Measurements from ENCODE around the gene FBXO27. TPM values are rescaled to one million over a fixed set of nuclear protein-coding genes. Genes with fewer than 3 reads are reported as not detected.

The FBXO27 gene
- total and polyA plus RNA-seq, 2 of the 8 experiments (the other 6 are each of a cell fraction or from before 2014, with no cell fraction given), result 10.9 to 25.5 TPM

DNA sequence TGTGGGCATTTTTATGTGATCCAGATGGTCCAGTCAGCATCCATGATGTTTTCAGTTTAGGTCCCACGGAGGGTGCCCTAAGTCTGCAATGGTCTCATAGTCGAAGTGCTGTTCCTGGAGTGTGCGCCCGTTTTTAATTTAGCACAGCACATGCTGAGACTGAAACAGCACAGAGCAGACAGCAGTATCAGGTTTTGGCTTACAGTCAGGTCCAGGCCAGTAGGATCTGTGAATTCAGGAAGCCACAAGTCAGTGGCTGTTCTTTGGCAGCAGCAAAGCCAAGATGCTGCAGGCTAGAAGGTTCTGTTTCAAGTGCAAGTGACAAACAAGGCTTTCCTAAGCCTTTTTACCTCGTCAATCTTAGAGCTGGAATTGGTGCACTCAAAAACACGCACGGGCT is 18.3 kb downstream of the FBXO27 start:
- Histone ChIP-seq H3K9me3 (ENCODE audit: insufficient read depth in 2 of 2, low read depth in 1 of 2, low read length in 1 of 2) (no peaks in the 10 kb centered on the region), H3K4ac (replicated peaks; ENCODE audit: insufficient read length, low read depth, low read length) (no peak overlapping the region), H2AFZ (ENCODE audit: low read length) (no peak overlapping the region), H4K20me1 (replicated peaks in 1 of 2; ENCODE audit: control insufficient read depth in 1 of 2, insufficient read depth in 2 of 2, low read length in 2 of 2) (no peaks in the 10 kb centered on the region), H3K79me2 (ENCODE audit: control insufficient read depth in 1 of 2, insufficient read depth in 2 of 2, low read length in 2 of 2) (no peaks in the 10 kb centered on the region), H3K18ac (ENCODE audit: extremely low read depth, low read length) (no peak overlapping the region), H3K56ac (replicated peaks; ENCODE audit: insufficient read length, low read depth, low read length) (no peak overlapping the region), H2AK5ac (ENCODE audit: low read depth, low read length) (no peak overlapping the region), H3K27me3 (replicated peaks in 1 of 4; ENCODE audit: control insufficient read depth in 3 of 4, extremely low read depth in 1 of 4, insufficient read depth in 3 of 4, low read length in 3 of 4) (no peaks in the 10 kb centered on the region), H3K23ac (ENCODE audit: insufficient read length) (no peak overlapping the region), H3K27ac (ENCODE audit: low read depth, low read length) (no peak overlapping the region), H2BK15ac (ENCODE audit: low read length) (no peak overlapping the region), H3K79me1 (ENCODE audit: low read depth, low read length) (no peaks in the 10 kb centered on the region), H3K4me2 (ENCODE audit: insufficient read depth in 1 of 2, low read depth in 2 of 2, low read length in 2 of 2) (no peak overlapping the region), H3K4me3 (ENCODE audit: extremely low read depth in 1 of 4, insufficient read depth in 2 of 4, low read depth in 3 of 4, low read length in 4 of 4) (no peak overlapping the region), H3K23me2 (ENCODE audit: low read depth, low read length) (no peaks in the 10 kb centered on the region), H2BK12ac (ENCODE audit: low read depth, low read length) (no peak overlapping the region), H3K9ac (replicated peaks in 1 of 4; ENCODE audit: extremely low read depth in 1 of 4, low read depth in 3 of 4, low read length in 3 of 4) (no peak overlapping the region), H3K14ac (ENCODE audit: insufficient read length) (no peak overlapping the region), H4K5ac (ENCODE audit: insufficient read length, low read depth, low read length) (no peak overlapping the region), H3K4me1 (replicated peaks in 1 of 4; ENCODE audit: control insufficient read depth in 3 of 4, insufficient read depth in 4 of 4, low read length in 3 of 4) (no peaks in the 10 kb centered on the region), H2BK5ac (ENCODE audit: low read depth, low read length) (no peak overlapping the region), H4K8ac (ENCODE audit: extremely low read depth, insufficient read depth, low read length) (no peak overlapping the region), H2BK120ac (replicated peaks; ENCODE audit: low read depth, low read length) (no peak overlapping the region), H3K36me3 (ENCODE audit: control insufficient read depth in 2 of 4, insufficient read depth in 4 of 4, low read length in 3 of 4) (no peaks in the 10 kb centered on the region; a peak in 1 of 8 replicates), H2BK20ac (ENCODE audit: low read length) (no peak overlapping the region), H4K91ac (replicated peaks; ENCODE audit: insufficient read length, low read length) (no peak overlapping the region)
- DNase-seq (ENCODE audit: low read depth in 1 of 2, low spot score in 2 of 2), result no peak
- ChIA-PET CTCF (ENCODE audit: partially characterized antibody) (no interaction called here), POLR2A (ENCODE audit: partially characterized antibody) (no interaction called here)
- TF ChIP-seq TBP (IDR thresholded peaks at IDR 0.05; ENCODE audit: low read depth, low read length) (no peak), TEAD4 (IDR thresholded peaks at IDR 0.05; ENCODE audit: low read depth, low read length) (no peak), TAF7 (optimal IDR thresholded peaks at IDR 0.05; ENCODE audit: borderline replicate concordance, low read depth, low read length) (no peak), SIRT6 (IDR thresholded peaks at IDR 0.05; ENCODE audit: low read length) (no peak), SP2 (IDR thresholded peaks at IDR 0.05; ENCODE audit: low read length) (no peak), SRF (IDR thresholded peaks at IDR 0.05; ENCODE audit: low read depth, low read length) (no peak), EGR1 (IDR thresholded peaks at IDR 0.05; ENCODE audit: borderline replicate concordance, low read depth, low read length) (no peak), SAP30 (IDR thresholded peaks at IDR 0.05; ENCODE audit: insufficient read depth, insufficient replicate concordance, low read length) (no peak)
- WGBS, 2 experiments (ENCODE audit: extremely low coverage in 1 of 2, insufficient coverage in 1 of 2, insufficient read length in 1 of 2, insufficient replicate concordance in 2 of 2, low coverage in 1 of 2, low lambda C conversion rate in 2 of 2, missing lambda C conversion rate in 1 of 2), result 89% methylated on average over 7 of the region's 7 CpGs; no CpG with 5 or more reads in 1 of the 2 experiments
- FAIRE-seq, result no peak

Measured in H1 (cell line).